SK-N-SH (cell line): ENCODE results near the gene SYNGR4.

Experiments used
- EP300 ChIP-seq, 2 experiments: IDR thresholded peaks; 2 replicates each; pipeline versions ENCODE4 v1.4.0 to v1.6.1; 2012; ENCODE audit warnings: borderline replicate concordance in 1 of 2, low read depth in 1 of 2, low read length in 1 of 2
- MAX ChIP-seq: IDR thresholded peaks from 2 replicates; pipeline ENCODE4 v1.4.0; 2012; ENCODE audit warnings: low read depth
- PBX3 ChIP-seq: IDR thresholded peaks from 2 replicates; pipeline ENCODE4; 2012
- RFX5 ChIP-seq: IDR thresholded peaks from 2 replicates; pipeline ENCODE4 v1.6.1; 2012; ENCODE audit warnings: mild to moderate bottlenecking, improper control_type of control experiment, low read length
- SIN3A ChIP-seq: IDR thresholded peaks from 2 replicates; pipeline ENCODE4 v1.6.1; 2012; ENCODE audit warnings: low read depth, mild to moderate bottlenecking, low read length, moderate library complexity, borderline replicate concordance
- SMC3 ChIP-seq: IDR thresholded peaks from 2 replicates; pipeline ENCODE4 v1.6.1; 2012; ENCODE audit warnings: low read depth, low read length, improper control_type of control experiment
- TF ChIP-seq, protein P1 (sequence below): fragments of 200-600 bp; sonication (generic); IDR thresholded peaks from 2 replicates; pipeline ENCODE4 v1.6.1; 2017; ENCODE audit warnings: antibody characterized with exemption, mild to moderate bottlenecking, moderate library complexity

DNA sequence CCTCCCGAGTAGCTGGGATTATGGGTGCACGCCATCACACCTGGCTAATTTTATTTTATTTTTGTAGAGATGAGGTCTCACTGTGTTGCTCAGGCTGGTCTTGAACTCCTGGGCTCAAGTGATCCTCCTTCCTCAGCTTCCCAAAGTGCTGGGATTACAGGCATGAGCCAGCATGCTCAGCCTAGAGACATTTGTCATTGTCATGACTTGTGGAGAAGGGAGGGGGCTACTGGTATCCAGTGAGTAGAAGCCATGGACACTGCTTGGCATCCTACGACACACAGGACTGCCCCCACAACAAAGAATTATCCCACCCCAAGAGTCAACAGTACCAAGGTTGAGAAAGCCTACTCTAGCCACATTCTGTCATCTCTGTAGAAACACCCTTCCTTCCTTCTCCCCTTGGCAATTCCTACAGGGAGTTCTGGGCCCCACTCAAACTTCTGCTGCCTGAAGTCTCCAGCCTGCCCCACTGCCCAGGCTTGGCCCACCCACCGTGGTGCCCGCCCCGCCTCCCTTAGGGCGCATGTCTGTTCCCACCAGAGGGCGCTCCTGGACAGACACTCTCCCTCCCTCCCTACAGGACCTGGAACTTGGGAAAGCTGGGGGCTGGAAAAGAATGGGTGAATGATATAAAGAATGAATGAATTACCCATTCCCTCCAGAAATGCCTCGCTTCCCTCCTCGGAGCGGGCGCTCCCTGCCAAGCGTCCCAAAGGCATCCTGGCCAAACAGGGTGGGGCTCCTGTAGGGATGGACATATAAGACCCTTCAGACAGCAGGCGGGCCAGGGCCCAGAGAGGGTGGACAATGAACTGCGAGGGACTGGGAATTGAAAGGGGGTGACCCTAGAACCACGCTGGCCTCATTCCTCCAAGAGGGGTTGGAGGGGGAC is 44.3 kb upstream of the SYNGR4 start:
- TF ChIP-seq, protein P1, sequence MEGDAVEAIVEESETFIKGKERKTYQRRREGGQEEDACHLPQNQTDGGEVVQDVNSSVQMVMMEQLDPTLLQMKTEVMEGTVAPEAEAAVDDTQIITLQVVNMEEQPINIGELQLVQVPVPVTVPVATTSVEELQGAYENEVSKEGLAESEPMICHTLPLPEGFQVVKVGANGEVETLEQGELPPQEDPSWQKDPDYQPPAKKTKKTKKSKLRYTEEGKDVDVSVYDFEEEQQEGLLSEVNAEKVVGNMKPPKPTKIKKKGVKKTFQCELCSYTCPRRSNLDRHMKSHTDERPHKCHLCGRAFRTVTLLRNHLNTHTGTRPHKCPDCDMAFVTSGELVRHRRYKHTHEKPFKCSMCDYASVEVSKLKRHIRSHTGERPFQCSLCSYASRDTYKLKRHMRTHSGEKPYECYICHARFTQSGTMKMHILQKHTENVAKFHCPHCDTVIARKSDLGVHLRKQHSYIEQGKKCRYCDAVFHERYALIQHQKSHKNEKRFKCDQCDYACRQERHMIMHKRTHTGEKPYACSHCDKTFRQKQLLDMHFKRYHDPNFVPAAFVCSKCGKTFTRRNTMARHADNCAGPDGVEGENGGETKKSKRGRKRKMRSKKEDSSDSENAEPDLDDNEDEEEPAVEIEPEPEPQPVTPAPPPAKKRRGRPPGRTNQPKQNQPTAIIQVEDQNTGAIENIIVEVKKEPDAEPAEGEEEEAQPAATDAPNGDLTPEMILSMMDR: peak; percentile 73
- TF ChIP-seq EP300 (IDR thresholded peaks at IDR 0.05; ENCODE audit: borderline replicate concordance in 1 of 2, low read depth in 1 of 2, low read length in 1 of 2): no peak
- TF ChIP-seq RFX5: no peak
- no peak for TF ChIP-seq PBX3
- TF ChIP-seq SIN3A: no peak
- peak; percentile 66 for TF ChIP-seq SMC3
- TF ChIP-seq MAX: no peak
